Activated T-helper 2 cell treated with anti-CD3 and anti-CD28 coated beads, Interferon-gamma antibody, Interleukin-2, Interleukin-4, amounts not matched to agents 10 μg/mL and 5 μg/mL and 100 μg/mL, durations not matched to agents 14 hours and 24 hours and 36 hours (primary cell): ENCODE results near the gene BBS1. TPM values are rescaled to one million over a fixed set of nuclear protein-coding genes. Genes with fewer than 3 reads are reported as not detected.

Source experiments
- total RNA-seq: library from RNA; stranded (reverse); gene quantifications from 2 replicates; pipeline ENCODE4 v1.2.3, GENCODE V29; 2022

BBS1 gene
- total RNA-seq, 1 donor from 2014 or later, result 14.9 TPM

Other genes starting within 250 kb of the BBS1 start
- gene RAB1B, start 242.0 kb upstream of the BBS1 start, total RNA-seq, result 134 and 139 TPM in 2 replicates
- gene CNIH2, start 232.5 kb upstream of the BBS1 start, total RNA-seq, result 0.91 and 1.5 TPM in 2 replicates
- 78.9 and 85.2 TPM in 2 replicates for gene YIF1A, start 221.5 kb upstream of the BBS1 start, total RNA-seq
- gene TMEM151A, start 218.7 kb upstream of the BBS1 start, total RNA-seq, result not detected in 2 replicates
- gene CD248, start 193.6 kb upstream of the BBS1 start, total RNA-seq, result not detected in 2 replicates
- gene RIN1, start 174.2 kb upstream of the BBS1 start, total RNA-seq, result 1.5 and 1.6 TPM in 2 replicates
- 45.1 and 46.0 TPM in 2 replicates for gene BRMS1, start 165.5 kb upstream of the BBS1 start, total RNA-seq
- 10.5 and 11.0 TPM in 2 replicates for gene B4GAT1, start 163.0 kb upstream of the BBS1 start, total RNA-seq
- gene SLC29A2, start 138.9 kb upstream of the BBS1 start, total RNA-seq, result 18.7 and 19.1 TPM in 2 replicates
- 0.09 and 0.16 TPM in 2 replicates for gene NPAS4, start 89.6 kb upstream of the BBS1 start, total RNA-seq
- 92.9 and 96.1 TPM in 2 replicates for gene MRPL11, start 71.8 kb upstream of the BBS1 start, total RNA-seq
- gene PELI3, start 43.7 kb upstream of the BBS1 start, total RNA-seq, result 14.6 and 15.7 TPM in 2 replicates
- gene DPP3, start 30.2 kb upstream of the BBS1 start, total RNA-seq, result 109 and 119 TPM in 2 replicates
- gene ZDHHC24, start 35.4 kb downstream of the BBS1 start, total RNA-seq, result 14.0 and 14.4 TPM in 2 replicates
- gene ACTN3, start 36.3 kb downstream of the BBS1 start, total RNA-seq, result 0.07 and 0.14 TPM in 2 replicates
- gene CTSF, start 58.0 kb downstream of the BBS1 start, total RNA-seq, result 0.73 and 0.85 TPM in 2 replicates
- 0.09 and 0.14 TPM in 2 replicates for gene CCDC87, start 82.4 kb downstream of the BBS1 start, total RNA-seq
- gene CCS, start 82.5 kb downstream of the BBS1 start, total RNA-seq, result 30.4 and 31.1 TPM in 2 replicates
- 188 and 197 TPM in 2 replicates for gene RBM14, start 106.0 kb downstream of the BBS1 start, total RNA-seq
- 125 and 129 TPM in 2 replicates for gene RBM4, start 128.1 kb downstream of the BBS1 start, total RNA-seq
- gene RBM4B, start 167.3 kb downstream of the BBS1 start, total RNA-seq, result 16.5 and 18.4 TPM in 2 replicates
- 0.73 and 0.99 TPM in 2 replicates for gene SPTBN2, start 218.6 kb downstream of the BBS1 start, total RNA-seq